ENCODE results near the gene BUD23.

The BUD23 gene

GRCh38 chr7:73726083-73726466, 42.7 kb downstream of the BUD23 start:
- H3K36me3 Mint-ChIP-seq, result no peaks in the 10 kb centered on the region
- peak; percentile 17 to 24 for ATAC-seq (replicated peaks)

GRCh38 chr7:73727952-73728351, 44.6 kb downstream of the BUD23 start:
- DNase-seq (no peak), ATAC-seq (replicated peaks) (no peak)
- H3K9me3 Mint-ChIP-seq, result no peaks in the 10 kb centered on the region
- no peaks in the 10 kb centered on the region for H3K4me1 Mint-ChIP-seq
- peaks cover 18 to 21% of the 10 kb centered on the region in 2 donors for H3K27me3 Mint-ChIP-seq
- H3K4me3 Mint-ChIP-seq, result no peak overlapping the region
- no peaks in the 10 kb centered on the region for H3K36me3 Mint-ChIP-seq
- no peak overlapping the region for H3K27ac Mint-ChIP-seq

More at GRCh38 chr7:73726083-73726466, 42.7 kb downstream of the BUD23 start:
- Mint-ChIP-seq H3K27me3 (peaks cover 24 to 34% of the 10 kb centered on the region in 2 donors), H3K9me3 (no peaks in the 10 kb centered on the region), H3K4me3 (no peak overlapping the region), H3K27ac (no peak overlapping the region), H3K4me1 (no peaks in the 10 kb centered on the region)
- no peak for DNase-seq

DNA sequence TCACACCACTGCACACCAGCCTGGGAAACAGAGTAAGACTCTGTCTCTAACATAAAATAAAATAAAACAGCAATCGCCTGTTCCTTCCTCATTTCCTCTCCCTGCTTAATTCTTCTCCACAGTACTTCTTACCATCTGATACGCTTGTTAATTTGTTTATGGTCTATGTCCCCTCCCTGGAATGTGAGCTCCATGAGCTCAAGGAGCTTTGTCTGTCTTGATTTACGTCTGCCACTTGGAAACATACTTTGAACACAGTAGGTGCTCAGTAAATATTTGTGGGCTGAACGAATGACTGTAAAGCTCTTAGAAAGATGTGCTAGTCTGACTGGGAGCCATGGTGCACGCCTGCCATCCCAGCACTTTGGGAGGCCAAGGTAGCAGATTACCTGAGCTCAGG, 45.2 kb downstream of the BUD23 start:
- DNase-seq, result no peak
- Mint-ChIP-seq H3K36me3 (no peaks in the 10 kb centered on the region), H3K4me3 (no peak overlapping the region)

GRCh38 chr7:73730485-73730884, 47.1 kb downstream of the BUD23 start:
- ATAC-seq (replicated peaks), result no peak
- Mint-ChIP-seq H3K4me3 (no peak overlapping the region), H3K27me3 (peaks cover 13 to 14% of the 10 kb centered on the region in 2 donors), H3K27ac (no peak overlapping the region), H3K36me3 (no peaks in the 10 kb centered on the region), H3K4me1 (peaks cover 6 to 9% of the 10 kb centered on the region in 2 donors), H3K9me3 (no peaks in the 10 kb centered on the region)
- no peak for DNase-seq

More for the DNA sequence above, 45.2 kb downstream of the BUD23 start:
- ATAC-seq (replicated peaks), result no peak
- Mint-ChIP-seq H3K27ac (no peak overlapping the region), H3K9me3 (no peaks in the 10 kb centered on the region), H3K4me1 (no peaks in the 10 kb centered on the region), H3K27me3 (peaks cover 18 to 21% of the 10 kb centered on the region in 2 donors)

DNA sequence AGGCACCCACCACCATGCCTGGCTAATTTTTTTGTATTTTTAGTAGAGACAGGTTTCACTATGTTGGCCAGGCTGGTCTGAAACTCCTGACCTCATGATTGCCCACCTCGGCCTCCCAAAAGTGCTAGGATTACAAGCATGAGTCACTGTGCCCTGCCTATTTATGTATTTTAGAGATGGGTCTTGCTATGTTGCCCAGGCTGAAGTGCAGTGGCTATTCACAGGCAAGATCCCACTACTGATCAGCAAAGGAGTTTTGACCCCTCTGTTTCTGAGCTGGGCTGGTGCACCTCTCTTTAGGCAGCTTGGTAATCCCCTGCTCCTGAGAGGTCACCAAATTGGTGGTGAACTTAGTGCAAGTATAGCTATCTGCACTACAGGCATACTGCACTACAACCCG, 49.0 kb downstream of the BUD23 start:
- Mint-ChIP-seq H3K27ac (no peak overlapping the region), H3K27me3 (peaks cover 13 to 14% of the 10 kb centered on the region in 2 donors), H3K4me3 (no peak overlapping the region), H3K4me1 (peaks cover 6 to 20% of the 10 kb centered on the region in 2 donors), H3K9me3 (no peaks in the 10 kb centered on the region), H3K36me3 (peaks cover 5 to 10% of the 10 kb centered on the region in 2 donors)
- ATAC-seq (replicated peaks) (no peak), DNase-seq (no peak)

GRCh38 chr7:73734619-73735527, 51.5 kb downstream of the BUD23 start:
- Mint-ChIP-seq H3K36me3 (peaks cover 5 to 10% of the 10 kb centered on the region in 2 donors), H3K9me3 (no peaks in the 10 kb centered on the region), H3K27me3 (peaks cover 0 to 4% of the 10 kb centered on the region in 2 donors), H3K4me3 (no peak overlapping the region), H3K4me1 (peaks cover 14 to 35% of the 10 kb centered on the region in 2 donors), H3K27ac (no peak overlapping the region)
- DNase-seq (peak; percentile 61), ATAC-seq (replicated peaks) (peak; percentile 39 to 53)

DNA sequence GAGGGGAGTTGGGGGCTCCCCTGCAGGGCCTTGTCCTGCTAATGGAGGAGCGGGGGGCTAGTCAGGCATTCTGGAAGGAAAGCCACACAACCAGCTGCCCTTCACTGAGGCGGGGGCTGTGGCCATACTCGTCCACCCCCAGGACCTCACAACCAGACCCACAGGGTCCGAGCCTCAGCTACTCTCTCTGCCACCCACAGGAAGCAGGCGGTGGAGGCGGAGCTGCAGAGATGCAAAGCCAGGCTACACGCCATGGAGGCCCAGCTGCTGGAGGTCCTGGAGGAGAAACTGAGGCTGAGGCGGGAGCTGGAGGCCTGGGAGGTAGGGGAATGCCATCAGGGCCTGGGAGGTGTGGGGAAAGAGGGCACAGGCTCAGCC, 52.1 kb downstream of the BUD23 start:
- no peaks in the 10 kb centered on the region for H3K9me3 Mint-ChIP-seq
- DNase-seq (no peak), ATAC-seq (replicated peaks) (no peak)
- H3K36me3 Mint-ChIP-seq, result peaks cover 5 to 10% of the 10 kb centered on the region in 2 donors
- peaks cover 14 to 35% of the 10 kb centered on the region in 2 donors for H3K4me1 Mint-ChIP-seq
- no peak overlapping the region for H3K4me3 Mint-ChIP-seq
- no peak overlapping the region for H3K27ac Mint-ChIP-seq
- H3K27me3 Mint-ChIP-seq, result peaks cover 0 to 1% of the 10 kb centered on the region in 2 donors

GRCh38 chr7:73736885-73737284, 53.5 kb downstream of the BUD23 start:
- H3K4me1 Mint-ChIP-seq, result peaks cover 16 to 40% of the 10 kb centered on the region in 2 donors
- DNase-seq, result no peak
- peaks cover 0 to 6% of the 10 kb centered on the region in 2 donors for H3K27me3 Mint-ChIP-seq
- ATAC-seq (replicated peaks), result no peak
- H3K36me3 Mint-ChIP-seq, result peaks cover 5 to 10% of the 10 kb centered on the region in 2 donors
- peak overlapping the region in 1 of 2 donors; percentile 97 for H3K4me3 Mint-ChIP-seq
- H3K9me3 Mint-ChIP-seq, result no peaks in the 10 kb centered on the region
- no peak overlapping the region for H3K27ac Mint-ChIP-seq

DNA sequence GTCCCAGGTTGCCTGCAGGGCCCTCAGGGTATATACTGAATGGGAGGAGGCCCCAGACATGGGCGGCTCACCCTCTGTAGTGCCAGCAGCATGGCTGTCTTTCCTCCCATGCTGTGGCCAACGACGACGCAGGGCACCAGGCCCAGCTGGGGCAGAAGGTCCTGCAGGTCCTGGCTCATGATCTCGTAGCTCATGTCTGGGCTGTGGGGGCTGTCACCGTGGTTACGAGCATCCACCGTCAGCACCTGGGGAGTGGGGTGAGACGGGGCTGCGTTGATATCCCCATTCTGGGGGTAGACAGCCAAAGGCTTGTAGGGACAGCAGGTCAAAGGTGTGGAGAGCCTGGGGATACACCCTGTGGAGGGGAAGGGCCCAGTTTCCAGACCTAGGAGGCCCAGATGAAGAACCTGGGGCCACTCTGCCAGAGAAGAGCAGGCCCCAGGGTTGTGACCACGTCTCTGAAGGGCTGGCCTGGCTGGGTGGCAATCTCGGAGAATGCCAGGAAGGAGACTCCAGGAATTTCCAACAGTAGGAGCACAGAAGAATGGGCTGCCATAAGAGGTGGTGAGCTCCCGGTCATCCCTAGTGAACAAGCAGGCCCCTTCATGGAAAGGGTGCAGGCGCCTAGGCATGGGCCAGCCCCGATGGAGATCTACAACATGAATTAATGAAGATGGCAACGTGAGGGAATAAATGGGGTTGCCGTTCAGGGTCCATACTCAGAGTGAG, 54.3 kb downstream of the BUD23 start:
- ATAC-seq (replicated peaks) (no peak), DNase-seq (no peak)
- Mint-ChIP-seq H3K27me3 (peaks cover 0 to 10% of the 10 kb centered on the region in 2 donors), H3K4me1 (peaks cover 16 to 45% of the 10 kb centered on the region in 2 donors), H3K36me3 (peaks cover 5 to 10% of the 10 kb centered on the region in 2 donors), H3K4me3 (peak overlapping the region; percentile 90 to 97), H3K27ac (peak overlapping the region; percentile 98), H3K9me3 (no peaks in the 10 kb centered on the region)

GRCh38 chr7:73738220-73738611, 54.8 kb downstream of the BUD23 start:
- H3K4me3 Mint-ChIP-seq, result peak overlapping the region; percentile 90 to 97
- peaks cover 5 to 10% of the 10 kb centered on the region in 2 donors for H3K36me3 Mint-ChIP-seq
- H3K27ac Mint-ChIP-seq, result peak overlapping the region; percentile 98
- no peaks in the 10 kb centered on the region for H3K9me3 Mint-ChIP-seq
- DNase-seq (peak; percentile 27), ATAC-seq (replicated peaks) (peak; percentile 29 to 33)
- peaks cover 18 to 50% of the 10 kb centered on the region in 2 donors for H3K4me1 Mint-ChIP-seq
- peaks cover 0 to 15% of the 10 kb centered on the region in 2 donors for H3K27me3 Mint-ChIP-seq

DNA sequence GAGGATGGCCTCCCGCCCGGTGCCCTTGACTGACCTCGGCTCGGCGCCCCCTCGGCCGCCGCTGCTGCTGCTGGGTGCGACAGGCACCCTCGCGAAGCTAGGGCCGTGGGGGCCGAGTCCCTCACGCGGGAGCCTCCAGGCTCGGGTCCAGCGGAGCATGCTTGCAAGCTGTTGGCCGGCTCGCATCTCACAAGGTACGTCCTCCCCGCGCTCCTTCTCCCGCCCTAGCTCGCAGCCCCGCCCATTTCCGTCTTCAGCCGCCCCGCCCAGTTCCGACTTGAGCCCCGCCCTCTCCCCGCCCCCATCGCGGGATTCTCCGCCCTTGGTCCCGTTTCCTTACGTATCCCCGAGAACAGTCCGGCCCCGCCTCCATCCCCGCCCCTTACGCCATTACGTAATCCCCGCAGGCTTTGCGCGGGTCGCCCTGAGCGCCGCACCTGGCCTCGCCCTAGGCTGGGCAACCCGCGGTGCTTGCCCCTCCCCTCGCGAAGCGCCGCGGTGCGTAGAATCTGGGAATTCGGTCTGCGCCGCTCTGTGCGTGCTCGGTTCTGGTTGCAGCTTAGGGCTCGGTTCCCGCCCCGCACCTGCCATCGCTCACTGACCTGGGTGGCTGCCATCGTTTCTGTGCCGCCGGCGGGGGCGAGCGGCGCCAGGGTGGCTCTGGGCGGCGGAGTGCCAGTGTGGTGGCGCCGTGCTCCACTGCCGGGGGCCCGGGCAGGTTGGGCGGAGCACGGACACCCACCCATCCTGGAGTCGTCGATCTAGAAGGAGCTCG, 55.4 kb downstream of the BUD23 start, which contains the start of gene ABHD11:
Gene ABHD11, minus strand, starts transcription at position 191 of the 775 bp plus-strand sequence. Its CDS starts 32 bp downstream, at position 159.
- Mint-ChIP-seq H3K36me3 (peaks cover 5 to 10% of the 10 kb centered on the region in 2 donors), H3K4me1 (peaks cover 19 to 53% of the 10 kb centered on the region in 2 donors)
- ATAC-seq (replicated peaks), result peak; percentile 89 to 93

GRCh38 chr7:73739387-73739767, 56.0 kb downstream of the BUD23 start:
- peaks cover 5 to 10% of the 10 kb centered on the region in 2 donors for H3K36me3 Mint-ChIP-seq
- DNase-seq (no peak), ATAC-seq (replicated peaks) (peak; percentile 0 to 3)
- peaks cover 0 to 26% of the 10 kb centered on the region in 2 donors for H3K27me3 Mint-ChIP-seq
- H3K4me1 Mint-ChIP-seq, result peaks cover 19 to 52% of the 10 kb centered on the region in 2 donors
- peak overlapping the region; percentile 98 for H3K27ac Mint-ChIP-seq
- peak overlapping the region; percentile 90 to 97 for H3K4me3 Mint-ChIP-seq
- H3K9me3 Mint-ChIP-seq, result no peaks in the 10 kb centered on the region

More for the DNA sequence above, 55.4 kb downstream of the BUD23 start, which contains the start of gene ABHD11:
- DNase-seq, result peak; percentile 94
- H3K4me3 Mint-ChIP-seq, result peak within 1 kb of the TSS; percentile 90 to 97
- peak within 1 kb of the TSS; percentile 98 for H3K27ac Mint-ChIP-seq
- H3K9me3 Mint-ChIP-seq, result no peaks in the 10 kb centered on the region
- peaks cover 0 to 20% of the 10 kb centered on the region in 2 donors for H3K27me3 Mint-ChIP-seq

GRCh38 chr7:73740212-73740611, 56.8 kb downstream of the BUD23 start:
- Mint-ChIP-seq H3K27me3 (peaks cover 0 to 27% of the 10 kb centered on the region in 2 donors), H3K27ac (no peak overlapping the region), H3K4me1 (peaks cover 14 to 44% of the 10 kb centered on the region in 2 donors), H3K4me3 (no peak overlapping the region), H3K9me3 (no peaks in the 10 kb centered on the region), H3K36me3 (peaks cover 5 to 10% of the 10 kb centered on the region in 2 donors)
- DNase-seq, result no peak
- ATAC-seq (replicated peaks), result no peak
